ENCODE results near the gene LRRN4CL.

DNA sequence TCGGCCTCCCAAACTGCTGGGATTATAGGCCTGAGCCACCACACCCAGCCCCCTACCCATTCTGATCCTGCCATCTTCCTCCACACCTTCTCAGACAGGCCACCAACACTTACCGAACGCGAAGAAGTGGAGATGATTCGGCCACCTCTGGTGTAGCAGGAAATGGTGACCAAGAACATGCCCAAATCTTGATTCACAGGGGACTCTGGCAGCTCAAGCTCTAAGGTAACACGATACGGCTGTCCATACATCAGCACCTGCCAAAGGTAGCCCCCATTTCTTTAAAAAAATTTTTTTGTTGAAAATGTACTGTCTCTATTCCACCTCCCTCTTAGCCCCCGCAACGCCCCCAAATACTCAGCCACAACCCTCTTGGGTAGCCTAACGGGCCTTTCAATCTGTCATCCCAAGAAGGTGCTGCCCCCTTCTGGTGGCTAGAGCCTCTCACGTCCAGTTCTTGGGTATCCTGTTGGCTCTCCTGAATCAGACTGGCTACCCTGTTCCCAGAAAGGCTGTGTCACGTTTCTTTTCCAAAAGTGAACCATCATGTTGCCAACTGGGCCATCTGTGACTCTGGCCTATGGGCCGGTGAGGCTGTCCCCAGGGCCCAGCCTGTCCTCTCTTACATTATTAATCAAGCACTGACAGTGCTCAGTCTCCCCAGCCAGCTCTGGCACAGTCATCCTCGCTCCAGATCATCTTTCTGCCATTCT, 5.3 kb upstream of the LRRN4CL start:
- TF ChIP-seq, protein P1, sequence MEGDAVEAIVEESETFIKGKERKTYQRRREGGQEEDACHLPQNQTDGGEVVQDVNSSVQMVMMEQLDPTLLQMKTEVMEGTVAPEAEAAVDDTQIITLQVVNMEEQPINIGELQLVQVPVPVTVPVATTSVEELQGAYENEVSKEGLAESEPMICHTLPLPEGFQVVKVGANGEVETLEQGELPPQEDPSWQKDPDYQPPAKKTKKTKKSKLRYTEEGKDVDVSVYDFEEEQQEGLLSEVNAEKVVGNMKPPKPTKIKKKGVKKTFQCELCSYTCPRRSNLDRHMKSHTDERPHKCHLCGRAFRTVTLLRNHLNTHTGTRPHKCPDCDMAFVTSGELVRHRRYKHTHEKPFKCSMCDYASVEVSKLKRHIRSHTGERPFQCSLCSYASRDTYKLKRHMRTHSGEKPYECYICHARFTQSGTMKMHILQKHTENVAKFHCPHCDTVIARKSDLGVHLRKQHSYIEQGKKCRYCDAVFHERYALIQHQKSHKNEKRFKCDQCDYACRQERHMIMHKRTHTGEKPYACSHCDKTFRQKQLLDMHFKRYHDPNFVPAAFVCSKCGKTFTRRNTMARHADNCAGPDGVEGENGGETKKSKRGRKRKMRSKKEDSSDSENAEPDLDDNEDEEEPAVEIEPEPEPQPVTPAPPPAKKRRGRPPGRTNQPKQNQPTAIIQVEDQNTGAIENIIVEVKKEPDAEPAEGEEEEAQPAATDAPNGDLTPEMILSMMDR (conservative IDR thresholded peaks at IDR 0.05; ENCODE audit: low read length) = peak; percentile 95
- TF ChIP-seq EZH2phosphoT487 (IDR thresholded peaks at IDR 0.05; ENCODE audit: borderline replicate concordance, low read depth, low read length) = no peak

Data from OCI-LY7 (cell line).